Mesendoderm (in vitro differentiated cells): ENCODE data around the gene TBL1X.

Experiments
- DNase-seq: peaks from one replicate; pipeline ENCODE4 v3.0.0; 2013
- H2AK5ac ChIP-seq: 2 replicates; pipeline ENCODE4 v1.6.1; 2013; ENCODE audit warnings: low read length, inconsistent platforms
- H2BK120ac ChIP-seq: 2 replicates; pipeline ENCODE4 v1.6.1; 2013; ENCODE audit warnings: low read depth, mild to moderate bottlenecking, low read length, moderate library complexity, mixed read lengths
- H2BK15ac ChIP-seq: replicated peaks from 2 replicates; pipeline ENCODE4 v1.6.1; 2013; ENCODE audit warnings: low read depth, mild to moderate bottlenecking, moderate library complexity
- H2BK5ac ChIP-seq: 2 replicates; pipeline ENCODE4 v1.6.1; 2013; ENCODE audit warnings: low read length, inconsistent platforms
- H3K18ac ChIP-seq: 2 replicates; pipeline ENCODE4 v1.6.1; 2013; ENCODE audit warnings: mild to moderate bottlenecking, low read length, mixed read lengths
- H3K23ac ChIP-seq: one replicate; pipeline ENCODE4 v1.6.1; 2013; ENCODE audit warnings: low read length
- H3K27ac ChIP-seq: 2 replicates; pipeline ENCODE4 v1.5.1; 2013; ENCODE audit warnings: low read depth, mild to moderate bottlenecking, inconsistent platforms, low read length, moderate library complexity
- H3K27me3 ChIP-seq: 2 replicates; pipeline ENCODE4 v1.6.1; 2013; ENCODE audit warnings: low read length, control low read depth, mild to moderate bottlenecking, inconsistent platforms; ENCODE audit not compliant: insufficient read depth, poor library complexity
- H3K36me3 ChIP-seq: 2 replicates; pipeline ENCODE4 v1.6.1; 2013; ENCODE audit warnings: low read length, inconsistent platforms; ENCODE audit not compliant: control insufficient read depth, insufficient read depth
- H3K4ac ChIP-seq: one replicate; pipeline ENCODE4 v1.6.1; 2013; ENCODE audit warnings: low read depth, mild to moderate bottlenecking, low read length, moderate library complexity
- H3K4me1 ChIP-seq: 2 replicates; pipeline ENCODE4 v1.6.1; 2013; ENCODE audit warnings: low read depth, low read length, inconsistent platforms; ENCODE audit not compliant: control insufficient read depth
- H3K4me2 ChIP-seq: 2 replicates; pipeline ENCODE4 v1.6.1; 2013; ENCODE audit warnings: low read length
- H3K4me3 ChIP-seq: 2 replicates; pipeline ENCODE4 v1.5.1; 2013; ENCODE audit warnings: mild to moderate bottlenecking, low read length
- H3K56ac ChIP-seq: one replicate; pipeline ENCODE4 v1.6.1; 2013; ENCODE audit warnings: low read length
- H3K79me1 ChIP-seq: 2 replicates; pipeline ENCODE4 v1.6.1; 2013; ENCODE audit warnings: low read length, inconsistent platforms
- H3K79me2 ChIP-seq: 2 replicates; pipeline ENCODE4 v1.6.1; 2013; ENCODE audit warnings: mild to moderate bottlenecking, low read length; ENCODE audit not compliant: control insufficient read depth, insufficient read depth
- H3K9ac ChIP-seq: 2 replicates; pipeline ENCODE4 v1.6.1; 2013; ENCODE audit warnings: low read length, inconsistent platforms
- H4K5ac ChIP-seq: one replicate; pipeline ENCODE4 v1.6.1; 2013; ENCODE audit warnings: low read length
- H4K8ac ChIP-seq: one replicate; pipeline ENCODE4 v1.6.1; 2013; ENCODE audit warnings: low read depth, mild to moderate bottlenecking, control low read depth, low read length, moderate library complexity
- WGBS: extraction: QIAGEN DNeasy Blood & Tissue Kit; methylation state at CpG from one replicate; pipeline ENCODE4 v1.1.7; 2013; ENCODE audit warnings: low lambda C conversion rate, missing lambda C conversion rate; ENCODE audit not compliant: insufficient coverage; ENCODE audit errors: extremely low coverage; 5-methylcytosine and 5-hydroxymethylcytosine counted together

The TBL1X gene

GRCh38 chrX:9611436-9612145 is 146.7 kb downstream of the TBL1X start:
- H4K5ac ChIP-seq, result no peak overlapping the region
- H2BK120ac ChIP-seq, result no peak overlapping the region
- H3K23ac ChIP-seq, result no peak overlapping the region
- no peak overlapping the region for H2BK15ac ChIP-seq
- no peak overlapping the region for H2BK5ac ChIP-seq
- H3K4me2 ChIP-seq, result no peak overlapping the region
- no peak for DNase-seq
- H3K4ac ChIP-seq, result no peak overlapping the region
- H3K27ac ChIP-seq, result no peak overlapping the region
- no peaks in the 10 kb centered on the region for H3K79me2 ChIP-seq
- no peaks in the 10 kb centered on the region for H3K79me1 ChIP-seq
- no CpG with 5 or more reads among the region's 16 CpGs for WGBS
- no peak overlapping the region for H3K56ac ChIP-seq
- H3K36me3 ChIP-seq, result no peaks in the 10 kb centered on the region
- H3K4me3 ChIP-seq, result no peak overlapping the region
- no peak overlapping the region for H2AK5ac ChIP-seq
- no peak overlapping the region for H4K8ac ChIP-seq
- no peaks in the 10 kb centered on the region for H3K27me3 ChIP-seq
- no peak overlapping the region for H3K9ac ChIP-seq
- H3K18ac ChIP-seq, result no peak overlapping the region
- H3K4me1 ChIP-seq, result no peaks in the 10 kb centered on the region

GRCh38 chrX:9612146-9612505 is 147.3 kb downstream of the TBL1X start:
- Histone ChIP-seq H3K79me1 (no peaks in the 10 kb centered on the region), H3K4ac (no peak overlapping the region), H3K9ac (no peak overlapping the region), H4K8ac (no peak overlapping the region), H3K23ac (no peak overlapping the region), H3K4me1 (no peaks in the 10 kb centered on the region), H2BK5ac (no peak overlapping the region), H2BK120ac (no peak overlapping the region), H3K27ac (no peak overlapping the region), H2AK5ac (no peak overlapping the region), H3K36me3 (no peaks in the 10 kb centered on the region), H2BK15ac (no peak overlapping the region), H3K56ac (no peak overlapping the region), H3K4me3 (no peak overlapping the region), H4K5ac (no peak overlapping the region), H3K18ac (no peak overlapping the region), H3K79me2 (no peaks in the 10 kb centered on the region), H3K4me2 (no peak overlapping the region), H3K27me3 (no peaks in the 10 kb centered on the region)
- DNase-seq, result no peak
- no CpG with 5 or more reads among the region's 4 CpGs for WGBS

DNA sequence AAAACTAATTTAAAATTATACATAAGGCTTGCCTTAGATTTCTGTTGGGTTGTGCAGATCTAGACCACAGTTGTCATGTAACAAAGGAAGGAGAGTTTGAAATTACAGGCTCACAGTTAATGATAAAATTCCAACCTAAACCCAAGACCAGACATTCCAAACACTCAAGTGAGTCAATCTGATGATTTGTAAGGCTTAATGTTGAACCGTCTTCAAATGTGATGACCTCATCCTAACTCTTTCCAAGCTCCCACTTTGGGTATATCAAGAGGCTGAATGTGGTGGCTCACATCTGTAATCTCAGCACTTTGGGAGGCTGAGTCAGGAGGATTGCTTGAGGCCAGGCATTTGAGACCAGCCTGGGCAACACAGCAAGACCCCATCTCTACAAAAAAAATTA is 149.2 kb downstream of the TBL1X start:
- H3K27me3 ChIP-seq, result no peaks in the 10 kb centered on the region
- no peak overlapping the region for H2AK5ac ChIP-seq
- H3K4me1 ChIP-seq, result no peaks in the 10 kb centered on the region
- WGBS, result no CpG with 5 or more reads among the region's 1 CpG
- no peaks in the 10 kb centered on the region for H3K79me2 ChIP-seq
- no peak overlapping the region for H3K23ac ChIP-seq
- H3K27ac ChIP-seq, result no peak overlapping the region
- no peak for DNase-seq
- no peak overlapping the region for H2BK5ac ChIP-seq
- no peak overlapping the region for H4K8ac ChIP-seq
- H3K56ac ChIP-seq, result no peak overlapping the region
- H2BK15ac ChIP-seq, result no peak overlapping the region
- H3K4me3 ChIP-seq, result no peak overlapping the region
- no peak overlapping the region for H3K18ac ChIP-seq
- no peaks in the 10 kb centered on the region for H3K36me3 ChIP-seq
- H3K9ac ChIP-seq, result no peak overlapping the region
- H3K4me2 ChIP-seq, result no peak overlapping the region
- H3K79me1 ChIP-seq, result no peaks in the 10 kb centered on the region
- no peak overlapping the region for H3K4ac ChIP-seq
- H2BK120ac ChIP-seq, result no peak overlapping the region
- no peak overlapping the region for H4K5ac ChIP-seq

DNA sequence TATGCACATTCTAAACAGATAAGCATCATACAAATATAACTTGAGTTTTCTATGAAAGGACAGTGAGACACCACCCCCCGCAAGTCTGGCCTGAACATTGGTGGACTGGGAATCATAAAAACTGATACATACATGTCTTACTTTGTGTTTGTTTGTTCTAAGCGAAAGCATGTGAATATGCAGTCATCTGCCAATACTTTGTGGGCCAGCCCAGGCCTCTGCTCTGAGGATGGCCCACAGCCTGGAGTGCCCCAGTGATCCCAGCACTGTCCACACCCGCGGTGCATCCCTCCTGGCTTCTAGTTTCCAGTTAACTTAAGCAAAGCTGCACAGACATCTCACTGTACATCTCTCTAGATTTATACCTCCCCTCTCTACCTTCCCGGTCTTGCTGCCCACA is 154.3 kb downstream of the TBL1X start:
- Histone ChIP-seq H3K18ac (no peak overlapping the region), H3K36me3 (no peaks in the 10 kb centered on the region), H3K4me1 (no peaks in the 10 kb centered on the region), H3K56ac (no peak overlapping the region), H2BK5ac (no peak overlapping the region), H4K5ac (no peak overlapping the region), H3K9ac (no peak overlapping the region), H3K79me2 (no peaks in the 10 kb centered on the region), H3K4me2 (no peak overlapping the region), H2BK15ac (no peak overlapping the region), H4K8ac (no peak overlapping the region), H2BK120ac (no peak overlapping the region), H2AK5ac (no peak overlapping the region), H3K23ac (no peak overlapping the region), H3K4ac (no peak overlapping the region), H3K27ac (no peak overlapping the region), H3K27me3 (no peaks in the 10 kb centered on the region), H3K79me1 (no peaks in the 10 kb centered on the region), H3K4me3 (no peak overlapping the region)
- WGBS, result no CpG with 5 or more reads among the region's 5 CpGs
- no peak for DNase-seq

GRCh38 chrX:9619581-9619980 is 154.7 kb downstream of the TBL1X start:
- Histone ChIP-seq H3K23ac (no peak overlapping the region), H2BK5ac (no peak overlapping the region), H2BK120ac (no peak overlapping the region), H3K27me3 (no peaks in the 10 kb centered on the region), H2BK15ac (no peak overlapping the region), H3K18ac (no peak overlapping the region), H3K4me3 (no peak overlapping the region), H3K4ac (no peak overlapping the region), H2AK5ac (no peak overlapping the region), H3K79me2 (no peaks in the 10 kb centered on the region), H4K5ac (no peak overlapping the region), H3K79me1 (no peaks in the 10 kb centered on the region), H4K8ac (no peak overlapping the region), H3K36me3 (no peaks in the 10 kb centered on the region), H3K56ac (no peak overlapping the region), H3K9ac (no peak overlapping the region), H3K4me1 (no peaks in the 10 kb centered on the region), H3K4me2 (no peak overlapping the region), H3K27ac (no peak overlapping the region)
- WGBS, result no CpG with 5 or more reads among the region's 12 CpGs
- DNase-seq, result peak; percentile 49

- Histone ChIP-seq H3K27ac (no peak overlapping the region), H3K4ac (no peak overlapping the region), H3K18ac (no peak overlapping the region), H3K4me2 (no peak overlapping the region), H2BK5ac (no peak overlapping the region), H3K4me1 (no peaks in the 10 kb centered on the region), H2BK15ac (no peak overlapping the region), H2BK120ac (no peak overlapping the region), H4K5ac (no peak overlapping the region), H3K36me3 (no peaks in the 10 kb centered on the region), H3K9ac (no peak overlapping the region), H3K79me1 (no peaks in the 10 kb centered on the region), H3K79me2 (no peaks in the 10 kb centered on the region), H4K8ac (no peak overlapping the region), H3K56ac (no peak overlapping the region), H2AK5ac (no peak overlapping the region), H3K23ac (no peak overlapping the region), H3K4me3 (no peak overlapping the region), H3K27me3 (no peaks in the 10 kb centered on the region)
- WGBS, result no CpG with 5 or more reads among the region's 3 CpGs
- DNase-seq, result no peak
Observed at GRCh38 chrX:9622128-9622527, 157.3 kb downstream of the TBL1X start.
